HUDEP-2 (cell line): ENCODE data around the gene AREG.

Source experiments
- DNase-seq, 76 experiments: peaks; one replicate each; lab custom pipeline; 2025; ENCODE audit not compliant: unreplicated experiment in 76 of 76; lab: John Stamatoyannopoulos, UW

AREG gene

GRCh38 chr4:74431113-74431826, 13.7 kb upstream of the AREG start:
- DNase-seq: peak in 16 of 76 experiments; percentile 6 to 66 (median 24)

- no peak for DNase-seq
These were observed 11.9 kb upstream of the AREG start for GRCh38 chr4:74433043-74433442.

DNA sequence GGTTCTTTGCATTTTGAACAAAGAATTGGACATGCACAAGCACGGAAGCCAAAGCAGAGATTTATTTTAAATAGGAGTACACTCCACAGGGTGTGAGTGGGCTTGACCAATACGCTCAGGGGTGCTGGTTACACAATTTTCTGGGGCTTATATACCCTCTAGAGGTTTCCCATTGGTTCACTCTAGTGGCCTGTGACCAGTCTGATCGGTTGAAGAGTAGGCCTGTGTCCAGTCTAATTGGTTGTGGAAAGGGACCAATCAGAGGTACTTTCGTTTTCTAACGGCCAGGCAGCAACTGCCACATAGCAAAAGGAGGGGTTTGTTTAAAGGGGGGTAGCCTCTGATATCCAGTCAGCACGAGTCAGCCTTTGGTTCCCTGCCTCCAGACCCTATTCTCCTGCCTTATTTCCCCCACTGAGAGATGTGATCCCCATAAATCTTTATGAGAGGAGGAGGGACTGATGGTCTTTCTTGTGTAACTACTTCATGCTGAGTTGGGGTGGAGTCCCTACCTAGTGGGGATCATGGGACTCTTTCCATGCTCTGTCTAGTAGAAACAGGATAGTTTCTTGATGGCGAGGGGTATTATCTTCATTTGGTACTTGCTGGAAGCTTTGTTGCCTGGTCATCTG, 11.3 kb upstream of the AREG start:
- DNase-seq: peak in 3 of 76 experiments; percentile 3 to 33 (median 20)

- no peak for DNase-seq
These were observed 9.6 kb upstream of the AREG start for GRCh38 chr4:74435296-74435695.

DNA sequence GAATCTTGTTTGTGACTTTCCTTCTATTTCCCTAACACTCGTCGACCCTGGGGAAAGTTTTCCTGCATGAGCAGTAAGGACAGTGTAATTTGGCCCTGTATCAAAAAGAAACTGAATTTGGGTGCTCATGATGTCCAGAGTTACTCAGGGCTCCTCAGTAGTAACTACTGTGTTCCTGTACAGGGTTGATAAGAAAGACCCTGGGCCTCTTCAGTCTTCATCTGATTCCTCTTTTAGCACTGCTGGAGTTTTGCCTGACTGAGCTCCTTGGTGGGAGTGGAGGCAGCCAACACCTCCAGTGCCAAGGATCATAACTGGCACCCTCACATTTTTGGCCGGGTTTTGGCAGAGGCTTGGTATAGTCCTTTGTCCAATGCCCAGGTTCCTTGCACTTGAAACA, 7.1 kb upstream of the AREG start:
- peak in 11 of 76 experiments; percentile 1 to 52 (median 22) for DNase-seq

DNA sequence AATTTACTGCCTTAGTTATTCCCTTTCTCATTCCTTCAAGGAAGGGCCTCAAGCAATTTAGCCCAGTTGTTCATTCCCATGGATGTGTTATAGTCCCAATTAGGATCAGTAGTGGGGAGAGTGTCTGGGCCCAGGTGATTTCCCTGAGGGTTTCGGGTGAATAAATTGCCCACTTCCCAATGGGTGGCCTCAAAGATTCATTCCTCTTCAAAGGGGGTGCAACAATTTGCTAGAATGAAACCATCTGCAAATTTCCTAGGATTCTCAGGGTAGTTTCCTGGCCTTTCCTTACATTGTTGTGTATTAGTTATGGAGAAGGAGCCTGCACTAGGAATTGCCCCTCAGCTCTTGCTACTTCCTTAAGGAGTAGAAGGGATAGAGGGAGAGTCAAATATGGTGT, 6.3 kb upstream of the AREG start:
- DNase-seq: no peak

DNA sequence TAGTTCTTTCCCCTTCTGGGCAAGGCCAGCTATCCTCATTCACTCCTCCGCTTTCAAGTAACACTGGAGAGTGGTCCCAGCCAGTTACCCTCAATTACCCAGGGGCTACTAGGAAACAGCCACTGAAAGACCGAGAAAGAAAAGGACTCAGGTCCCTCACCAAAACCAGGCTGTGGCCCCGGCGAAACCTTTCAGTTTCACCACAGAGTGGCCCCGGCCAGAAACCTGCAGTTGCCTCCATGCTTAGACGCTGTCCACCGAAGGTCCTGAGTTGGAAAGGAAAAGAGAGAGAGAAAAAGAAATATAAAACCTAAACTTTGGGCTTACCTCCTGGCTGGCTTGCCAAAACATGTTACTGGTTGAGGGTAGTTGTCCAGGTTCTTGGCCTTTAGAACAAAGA, 5.0 kb upstream of the AREG start:
- DNase-seq: no peak

DNA sequence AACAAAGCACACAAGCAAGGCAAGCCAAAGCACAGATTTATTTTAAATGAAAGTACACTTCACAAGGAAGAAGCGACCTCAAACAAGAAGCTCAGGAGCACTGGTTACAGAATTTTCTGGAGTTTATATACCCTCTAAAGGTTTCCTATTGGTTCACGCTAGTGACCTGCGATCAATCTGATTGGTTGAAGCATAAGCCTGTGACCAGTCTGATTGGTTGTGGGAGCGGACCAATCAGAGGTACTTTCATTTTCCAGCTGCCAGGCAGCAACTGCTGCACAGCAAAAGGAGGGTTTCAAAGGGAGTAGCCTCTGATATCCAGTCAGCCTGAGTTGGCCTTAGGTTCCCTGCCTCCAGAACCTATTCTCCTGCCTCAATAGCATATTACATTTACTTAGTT, 4.6 kb upstream of the AREG start:
- DNase-seq: peak in 6 of 76 experiments; percentile 3 to 17 (median 6)

GRCh38 chr4:74441744-74442143, 3.2 kb upstream of the AREG start:
- no peak for DNase-seq

DNA sequence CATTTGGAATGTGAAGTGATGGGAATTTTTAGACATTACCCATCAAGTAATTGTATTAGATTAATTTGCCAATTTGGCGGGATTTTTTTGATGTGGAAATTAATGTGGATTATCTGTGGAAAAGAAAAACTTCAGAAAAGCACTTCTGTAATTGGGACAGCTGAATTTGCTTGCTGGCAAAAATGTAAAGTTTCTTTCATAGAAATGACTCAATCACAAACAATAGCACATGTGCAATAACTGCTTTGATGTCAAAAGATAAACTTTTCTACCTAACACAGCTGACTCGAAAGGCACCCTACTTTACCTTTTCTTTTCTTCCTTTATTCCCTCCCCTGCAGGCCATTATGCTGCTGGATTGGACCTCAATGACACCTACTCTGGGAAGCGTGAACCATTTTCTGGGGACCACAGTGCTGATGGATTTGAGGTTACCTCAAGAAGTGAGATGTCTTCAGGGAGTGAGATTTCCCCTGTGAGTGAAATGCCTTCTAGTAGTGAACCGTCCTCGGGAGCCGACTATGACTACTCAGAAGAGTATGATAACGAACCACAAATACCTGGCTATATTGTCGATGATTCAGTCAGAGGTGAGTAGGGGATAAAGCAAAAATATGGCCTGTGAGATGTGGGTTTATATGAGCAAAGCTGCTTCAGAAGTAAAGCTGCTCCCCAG, 1.4 kb downstream of the AREG start:
- no peak for DNase-seq

- DNase-seq: no peak
These were observed 2.0 kb downstream of the AREG start for GRCh38 chr4:74446896-74447295.

DNA sequence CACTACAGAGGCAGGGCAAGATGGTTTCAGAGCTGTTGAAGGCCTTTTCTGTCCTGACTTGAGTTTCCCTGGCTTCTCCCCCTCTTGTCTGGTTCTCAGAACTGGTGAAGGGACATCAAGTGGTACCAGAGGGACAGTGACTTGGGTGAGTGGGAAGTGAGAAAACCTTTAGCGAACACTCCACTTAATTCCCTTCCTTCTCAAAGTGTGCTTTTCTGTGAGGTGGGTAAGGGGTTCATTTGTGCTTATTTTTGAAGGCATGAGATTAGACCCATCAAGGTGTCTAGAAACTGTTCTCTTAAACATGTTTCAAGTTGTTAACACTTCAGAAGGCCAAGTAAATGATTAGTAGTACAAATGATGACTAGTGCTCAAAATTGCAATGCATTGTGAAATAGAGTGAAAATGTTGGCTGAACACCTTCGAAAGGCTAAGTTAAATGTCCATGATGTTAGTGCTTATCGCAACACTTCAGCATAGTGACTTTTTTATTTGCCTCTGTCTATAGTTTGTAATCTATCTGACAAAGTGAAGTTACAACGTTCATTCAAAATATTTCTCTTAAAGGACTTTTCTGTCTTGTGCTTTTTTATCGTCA, 2.8 kb downstream of the AREG start:
- DNase-seq: no peak

GRCh38 chr4:74449571-74450297, 4.8 kb downstream of the AREG start:
- DNase-seq: no peak

DNA sequence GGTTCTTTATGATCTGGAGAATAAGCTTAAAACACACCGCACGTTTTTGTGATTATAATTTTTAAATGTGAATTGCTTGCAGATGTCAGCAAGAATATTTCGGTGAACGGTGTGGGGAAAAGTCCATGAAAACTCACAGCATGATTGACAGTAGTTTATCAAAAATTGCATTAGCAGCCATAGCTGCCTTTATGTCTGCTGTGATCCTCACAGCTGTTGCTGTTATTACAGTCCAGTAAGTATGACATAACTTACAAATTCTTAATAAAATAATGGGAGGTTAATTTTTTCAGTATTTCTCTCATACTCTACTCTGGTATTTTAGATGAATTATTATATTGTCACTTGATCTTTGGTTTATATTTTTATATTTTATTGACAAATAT, 5.4 kb downstream of the AREG start:
- DNase-seq: no peak

DNA sequence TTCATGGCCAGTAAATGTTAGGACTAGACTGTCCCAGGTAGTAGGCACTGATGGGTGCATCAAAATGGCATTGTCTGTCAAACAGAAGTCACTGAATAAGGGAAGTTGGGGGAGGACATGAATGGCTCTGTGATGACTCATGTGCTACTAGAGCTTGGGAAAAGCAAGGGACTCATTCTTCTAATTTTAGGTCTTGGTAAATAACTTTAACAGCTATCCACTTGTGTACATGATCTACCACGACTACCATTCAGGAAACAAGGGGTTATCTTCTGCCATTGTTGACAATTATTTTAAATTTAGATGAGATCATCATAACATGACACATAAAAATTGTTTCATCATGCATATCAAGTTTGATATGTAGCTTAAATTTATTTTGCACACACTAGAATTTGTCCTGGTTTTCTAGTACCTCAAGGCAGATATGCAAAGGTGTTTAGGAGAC, 6.3 kb downstream of the AREG start:
- DNase-seq: peak in 10 of 76 experiments; percentile 2 to 35 (median 19)

- DNase-seq: peak in 45 of 76 experiments; percentile 1 to 80 (median 23)
These were observed 8.2 kb downstream of the AREG start for GRCh38 chr4:74453037-74453635.

DNA sequence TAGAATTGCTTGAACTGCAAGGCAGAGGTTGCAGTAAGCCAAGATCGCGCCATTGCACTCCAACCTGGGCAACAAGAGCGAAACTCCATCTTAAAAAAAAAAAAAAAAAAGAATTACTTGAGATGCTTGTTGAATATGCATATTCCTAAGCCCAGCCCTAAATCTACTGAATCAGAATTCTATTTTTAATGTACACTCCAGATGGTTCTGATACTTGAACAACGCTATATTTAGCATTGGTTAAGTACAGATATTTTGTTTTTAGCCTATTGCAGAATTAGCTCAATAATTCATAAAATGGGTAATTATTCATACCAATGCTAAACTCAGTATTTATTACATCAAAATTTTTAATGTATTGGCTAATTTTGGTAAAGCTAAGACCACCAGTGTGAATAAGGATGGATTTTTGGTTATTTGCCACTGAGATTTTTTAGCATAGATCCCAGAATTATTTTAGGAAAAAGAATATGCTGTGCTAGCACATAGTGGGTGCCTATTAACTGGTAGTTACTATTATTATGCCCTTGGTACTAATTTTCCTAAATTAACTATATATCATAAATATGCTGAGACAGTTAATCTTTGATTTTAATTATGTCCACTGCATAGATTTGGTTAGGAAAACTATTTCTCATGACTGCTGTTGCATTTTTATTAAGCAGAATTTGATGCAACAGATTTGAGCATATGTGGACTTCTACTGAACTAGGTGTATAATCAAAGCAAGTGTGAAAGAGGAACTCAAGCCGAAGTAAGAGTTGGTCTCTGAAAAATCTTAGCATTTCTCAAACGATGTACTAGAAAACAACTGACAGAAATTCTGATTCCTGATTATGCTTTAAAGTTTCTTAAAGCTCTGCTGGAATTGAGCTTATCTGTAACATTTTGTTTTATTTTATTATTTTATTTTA, 9.2 kb downstream of the AREG start:
- DNase-seq: no peak

DNA sequence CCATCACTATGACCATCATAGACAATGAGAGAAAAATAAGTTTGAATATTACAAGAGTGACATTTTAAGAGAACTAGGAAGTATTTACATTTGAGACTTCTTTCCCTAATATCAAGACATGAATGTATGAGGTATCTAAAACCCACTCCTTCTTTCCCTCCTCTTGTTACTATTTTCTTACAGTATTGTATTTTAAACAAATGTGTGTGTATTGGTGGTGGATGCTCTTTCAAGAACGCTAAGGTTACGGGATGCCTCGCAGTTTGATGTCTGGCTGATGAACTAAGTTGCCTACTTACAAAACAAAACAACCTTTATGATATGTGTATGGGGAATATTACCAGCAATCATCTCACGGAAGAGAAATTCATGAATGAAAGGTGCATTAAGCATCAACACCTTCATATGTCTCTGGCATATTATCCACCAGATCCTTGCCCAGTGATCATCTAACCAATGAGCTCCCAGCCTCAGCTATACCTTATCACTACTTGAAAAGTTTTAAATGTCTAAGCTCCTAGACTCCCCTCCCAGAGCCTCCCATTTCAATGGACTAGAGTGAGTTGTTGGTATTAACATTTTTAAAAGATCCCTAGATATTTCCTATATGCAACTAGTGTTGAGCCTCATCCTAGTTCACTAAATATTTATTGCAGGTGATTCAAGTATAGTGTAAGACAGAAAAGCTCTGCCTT, 10.6 kb downstream of the AREG start:
- no peak for DNase-seq
